ENCODE measurements around the gene CTDP1.

DNA sequence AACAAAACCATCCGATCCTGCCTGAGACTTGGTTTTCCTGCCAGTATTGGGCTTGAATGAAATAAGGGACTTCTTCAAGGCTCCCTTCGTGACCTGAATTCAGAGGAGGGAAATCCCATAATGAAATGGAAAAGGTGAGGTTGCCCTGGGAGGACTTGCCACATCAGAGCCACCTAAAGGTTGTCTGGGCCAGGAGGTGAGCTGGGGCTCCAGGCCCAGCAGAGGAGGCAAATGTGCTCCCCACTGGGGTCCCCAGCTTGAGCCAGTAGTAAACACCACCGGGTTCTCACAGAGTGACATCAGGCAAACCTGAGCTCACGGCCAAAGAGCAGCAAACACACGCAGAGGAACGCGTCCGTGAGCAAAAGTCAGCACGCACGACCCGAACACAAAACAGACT lies 28.6 kb upstream of the CTDP1 start:
- TF ChIP-seq, protein P1, sequence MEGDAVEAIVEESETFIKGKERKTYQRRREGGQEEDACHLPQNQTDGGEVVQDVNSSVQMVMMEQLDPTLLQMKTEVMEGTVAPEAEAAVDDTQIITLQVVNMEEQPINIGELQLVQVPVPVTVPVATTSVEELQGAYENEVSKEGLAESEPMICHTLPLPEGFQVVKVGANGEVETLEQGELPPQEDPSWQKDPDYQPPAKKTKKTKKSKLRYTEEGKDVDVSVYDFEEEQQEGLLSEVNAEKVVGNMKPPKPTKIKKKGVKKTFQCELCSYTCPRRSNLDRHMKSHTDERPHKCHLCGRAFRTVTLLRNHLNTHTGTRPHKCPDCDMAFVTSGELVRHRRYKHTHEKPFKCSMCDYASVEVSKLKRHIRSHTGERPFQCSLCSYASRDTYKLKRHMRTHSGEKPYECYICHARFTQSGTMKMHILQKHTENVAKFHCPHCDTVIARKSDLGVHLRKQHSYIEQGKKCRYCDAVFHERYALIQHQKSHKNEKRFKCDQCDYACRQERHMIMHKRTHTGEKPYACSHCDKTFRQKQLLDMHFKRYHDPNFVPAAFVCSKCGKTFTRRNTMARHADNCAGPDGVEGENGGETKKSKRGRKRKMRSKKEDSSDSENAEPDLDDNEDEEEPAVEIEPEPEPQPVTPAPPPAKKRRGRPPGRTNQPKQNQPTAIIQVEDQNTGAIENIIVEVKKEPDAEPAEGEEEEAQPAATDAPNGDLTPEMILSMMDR (IDR thresholded peaks at IDR 0.05 in 2 of 3, conservative IDR thresholded peaks at IDR 0.05 in 1 of 3; ENCODE audit: borderline replicate concordance in 1 of 3, insufficient read depth in 1 of 3, low read depth in 2 of 3, low read length in 2 of 3): no peak
- no peak for TF ChIP-seq POLR2AphosphoS5 (IDR thresholded peaks at IDR 0.05; ENCODE audit: low read depth, low read length)
- TF ChIP-seq, protein P2, sequence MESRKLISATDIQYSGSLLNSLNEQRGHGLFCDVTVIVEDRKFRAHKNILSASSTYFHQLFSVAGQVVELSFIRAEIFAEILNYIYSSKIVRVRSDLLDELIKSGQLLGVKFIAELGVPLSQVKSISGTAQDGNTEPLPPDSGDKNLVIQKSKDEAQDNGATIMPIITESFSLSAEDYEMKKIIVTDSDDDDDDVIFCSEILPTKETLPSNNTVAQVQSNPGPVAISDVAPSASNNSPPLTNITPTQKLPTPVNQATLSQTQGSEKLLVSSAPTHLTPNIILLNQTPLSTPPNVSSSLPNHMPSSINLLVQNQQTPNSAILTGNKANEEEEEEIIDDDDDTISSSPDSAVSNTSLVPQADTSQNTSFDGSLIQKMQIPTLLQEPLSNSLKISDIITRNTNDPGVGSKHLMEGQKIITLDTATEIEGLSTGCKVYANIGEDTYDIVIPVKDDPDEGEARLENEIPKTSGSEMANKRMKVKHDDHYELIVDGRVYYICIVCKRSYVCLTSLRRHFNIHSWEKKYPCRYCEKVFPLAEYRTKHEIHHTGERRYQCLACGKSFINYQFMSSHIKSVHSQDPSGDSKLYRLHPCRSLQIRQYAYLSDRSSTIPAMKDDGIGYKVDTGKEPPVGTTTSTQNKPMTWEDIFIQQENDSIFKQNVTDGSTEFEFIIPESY (IDR thresholded peaks at IDR 0.05; ENCODE audit: extremely low read depth, insufficient replicate concordance, low read length): no peak
